Measurements from ENCODE around the gene GNB1L. TPM values are rescaled to one million over a fixed set of nuclear protein-coding genes. Genes with fewer than 3 reads are reported as not detected.

GNB1L gene
- polyA plus RNA-seq, 1 experiment, result 3.6 TPM

GRCh38 chr22:19871845-19872778, 17.4 kb upstream of the GNB1L start:
- CTCF ChIA-PET, result interaction anchor here (1.3 kb wide), 1 partner anchor 38 kb away, joined by 3 read pairs; no protein-coding TSS in a partner anchor
- no peak overlapping the region for H3K4me3 ChIP-seq (ENCODE audit: low read depth, low read length)
- POLR2A ChIA-PET, result no interaction called here
- TF ChIP-seq CTCF (IDR thresholded peaks at IDR 0.05; ENCODE audit: insufficient read depth, low read depth, low read length), result no peak
- no peaks in the 10 kb centered on the region for H3K27me3 ChIP-seq (ENCODE audit: control insufficient read depth, insufficient read depth, low read length)
- H3K36me3 ChIP-seq (ENCODE audit: control insufficient read depth, insufficient read depth, low read length), result peaks cover 3% of the 10 kb centered on the region
- DNase-seq (ENCODE audit: low read depth), result no peak

GRCh38 chr22:19871023-19871844, 16.6 kb upstream of the GNB1L start:
- ChIA-PET CTCF (interaction anchor here (1.2 to 1.3 kb wide), 2 partner anchors 15 to 39 kb away, joined by 3 read pairs; no protein-coding TSS in a partner anchor), POLR2A (no interaction called here)
- Histone ChIP-seq H3K4me3 (ENCODE audit: low read depth, low read length) (no peak overlapping the region), H3K36me3 (ENCODE audit: control insufficient read depth, insufficient read depth, low read length) (peaks cover 2% of the 10 kb centered on the region; the same call in 1 of the 2 replicates), H3K27me3 (ENCODE audit: control insufficient read depth, insufficient read depth, low read length) (no peaks in the 10 kb centered on the region)
- no peak for TF ChIP-seq CTCF (IDR thresholded peaks at IDR 0.05; ENCODE audit: insufficient read depth, low read depth, low read length)
- no peak for DNase-seq (ENCODE audit: low read depth)

- no peak for TF ChIP-seq CTCF (IDR thresholded peaks at IDR 0.05; ENCODE audit: insufficient read depth, low read depth, low read length)
- POLR2A ChIA-PET, result no interaction called here
- CTCF ChIA-PET, result interaction anchor here (1.2 to 1.3 kb wide), 2 partner anchors 14 to 40 kb away, joined by 3 read pairs; no protein-coding TSS in a partner anchor
- no peaks in the 10 kb centered on the region for H3K27me3 ChIP-seq (ENCODE audit: control insufficient read depth, insufficient read depth, low read length)
- no peak for DNase-seq (ENCODE audit: low read depth)
- no peak overlapping the region for H3K4me3 ChIP-seq (ENCODE audit: low read depth, low read length)
- peaks cover 2% of the 10 kb centered on the region; the same call in 1 of the 2 replicates for H3K36me3 ChIP-seq (ENCODE audit: control insufficient read depth, insufficient read depth, low read length)
Measured at GRCh38 chr22:19870153-19871022, 15.7 kb upstream of the GNB1L start.

GRCh38 chr22:19869497-19870152, 15.0 kb upstream of the GNB1L start:
- no peak for DNase-seq (ENCODE audit: low read depth)
- ChIA-PET CTCF (no interaction called here), POLR2A (no interaction called here)
- no peaks in the 10 kb centered on the region for H3K27me3 ChIP-seq (ENCODE audit: control insufficient read depth, insufficient read depth, low read length)
- H3K4me3 ChIP-seq (ENCODE audit: low read depth, low read length), result no peak overlapping the region
- TF ChIP-seq CTCF (IDR thresholded peaks at IDR 0.05; ENCODE audit: insufficient read depth, low read depth, low read length), result no peak
- peaks cover 2% of the 10 kb centered on the region; the same call in 1 of the 2 replicates for H3K36me3 ChIP-seq (ENCODE audit: control insufficient read depth, insufficient read depth, low read length)

All from BJ (cell line).